OCI-M2 (cell line): ENCODE data around the gene PRKCI.
"Not testable (repeated sequence)": the region's sequence is repeated elsewhere in the genome, so short reads cannot be mapped to it uniquely, and the experiment has no call there.

Source experiments
- DNase-seq: peaks from one replicate; lab custom pipeline; 2025; ENCODE audit not compliant: unreplicated experiment; lab: John Stamatoyannopoulos, UW

The PRKCI gene

DNA sequence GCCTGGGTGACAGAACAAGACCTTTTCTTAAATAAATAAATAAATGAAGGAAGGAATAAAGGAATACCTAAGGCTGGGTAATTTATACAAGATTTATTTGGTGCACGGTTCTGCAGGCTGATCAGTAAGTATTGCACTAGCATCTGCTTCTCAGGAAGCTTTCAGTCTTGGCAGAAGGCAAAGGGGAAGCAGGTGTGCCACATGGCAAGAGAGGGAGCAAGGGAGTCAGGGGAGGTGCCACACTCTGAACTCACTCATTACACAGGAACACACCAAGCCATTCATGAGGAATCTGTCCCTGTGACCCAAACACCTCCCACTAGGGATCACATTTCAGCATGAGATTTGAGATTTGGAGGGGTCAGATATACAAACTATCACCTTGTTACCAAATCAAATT is 56.4 kb downstream of the PRKCI start:
- DNase-seq = no peak

DNA sequence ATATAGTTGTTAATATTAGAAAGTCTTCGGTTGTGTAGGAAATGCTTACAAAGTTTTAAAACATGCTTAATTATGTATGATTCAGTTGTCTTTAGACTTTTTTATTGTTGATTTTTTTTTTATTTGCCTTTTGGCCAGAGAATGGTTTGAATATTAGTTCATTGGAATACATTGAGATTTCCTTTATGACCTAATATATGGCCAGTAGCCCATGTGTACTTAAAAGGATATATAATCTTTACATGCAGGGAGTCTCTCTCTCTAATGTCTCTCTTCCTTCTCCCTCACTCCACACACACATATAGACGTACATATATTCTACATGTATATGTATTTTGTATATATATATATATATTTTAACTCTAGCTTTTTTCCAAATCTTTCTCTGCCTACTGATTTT is 68.0 kb downstream of the PRKCI start:
- DNase-seq = no peak

DNA sequence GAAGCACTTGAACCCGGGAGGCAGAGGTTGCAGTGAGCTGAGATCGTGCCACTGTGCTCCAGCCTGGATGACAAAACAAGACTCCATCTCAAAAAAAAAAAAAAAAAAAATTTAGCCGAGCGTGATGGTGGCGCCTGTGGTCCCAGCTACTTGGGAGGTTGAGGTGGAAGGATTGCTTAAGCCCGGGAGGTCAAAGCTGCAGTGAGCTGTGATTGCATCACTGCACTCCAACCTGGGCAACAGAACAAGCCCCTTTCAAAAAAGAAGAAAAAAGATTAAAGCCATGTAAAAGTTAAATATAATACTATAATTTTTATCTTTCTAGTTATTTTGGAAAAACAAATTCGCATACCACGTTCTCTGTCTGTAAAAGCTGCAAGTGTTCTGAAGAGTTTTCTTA is 73.4 kb downstream of the PRKCI start:
- DNase-seq = no peak

GRCh38 chr3:170296703-170297102 is 74.5 kb downstream of the PRKCI start:
- DNase-seq = no peak

DNA sequence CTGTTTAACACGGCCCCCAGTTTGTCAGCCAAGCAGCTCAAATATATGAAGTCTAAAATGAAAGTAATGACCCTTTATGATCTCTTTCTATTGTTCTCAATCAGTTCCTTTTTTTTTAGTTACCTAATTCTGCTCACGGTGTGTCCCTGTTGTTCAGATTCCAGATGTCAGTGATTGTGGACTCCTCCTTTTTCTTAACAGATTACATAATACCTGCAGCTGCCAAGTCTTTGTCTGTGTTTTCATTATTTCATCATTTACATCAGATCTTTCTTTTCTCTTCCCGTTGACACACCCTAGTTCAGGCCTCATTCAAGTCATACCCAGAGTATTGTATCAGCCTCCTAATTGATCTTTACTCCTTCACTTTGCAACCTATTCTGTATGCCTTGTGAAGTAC is 79.2 kb downstream of the PRKCI start:
- no peak for DNase-seq

GRCh38 chr3:170302008-170302407 is 79.8 kb downstream of the PRKCI start:
- no peak for DNase-seq

DNA sequence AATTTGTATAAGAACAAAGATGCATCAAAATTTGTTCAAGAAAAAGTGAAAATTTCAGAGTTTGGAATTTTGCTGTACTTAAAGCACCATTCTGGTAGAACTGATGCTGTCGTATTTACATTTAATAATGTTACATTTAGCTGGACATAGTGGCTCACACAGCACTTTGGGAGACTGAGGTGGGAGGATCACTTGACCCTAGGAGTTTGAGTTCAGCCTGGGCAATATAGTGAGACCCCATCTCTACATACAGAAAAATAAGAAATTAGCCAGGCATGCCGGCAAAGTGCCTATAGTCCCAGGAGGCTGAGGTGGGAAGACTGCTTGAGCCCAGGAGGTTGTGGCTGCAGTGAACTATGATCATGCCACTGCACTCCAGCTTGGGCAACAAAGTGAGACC is 83.8 kb downstream of the PRKCI start:
- DNase-seq = no peak

DNA sequence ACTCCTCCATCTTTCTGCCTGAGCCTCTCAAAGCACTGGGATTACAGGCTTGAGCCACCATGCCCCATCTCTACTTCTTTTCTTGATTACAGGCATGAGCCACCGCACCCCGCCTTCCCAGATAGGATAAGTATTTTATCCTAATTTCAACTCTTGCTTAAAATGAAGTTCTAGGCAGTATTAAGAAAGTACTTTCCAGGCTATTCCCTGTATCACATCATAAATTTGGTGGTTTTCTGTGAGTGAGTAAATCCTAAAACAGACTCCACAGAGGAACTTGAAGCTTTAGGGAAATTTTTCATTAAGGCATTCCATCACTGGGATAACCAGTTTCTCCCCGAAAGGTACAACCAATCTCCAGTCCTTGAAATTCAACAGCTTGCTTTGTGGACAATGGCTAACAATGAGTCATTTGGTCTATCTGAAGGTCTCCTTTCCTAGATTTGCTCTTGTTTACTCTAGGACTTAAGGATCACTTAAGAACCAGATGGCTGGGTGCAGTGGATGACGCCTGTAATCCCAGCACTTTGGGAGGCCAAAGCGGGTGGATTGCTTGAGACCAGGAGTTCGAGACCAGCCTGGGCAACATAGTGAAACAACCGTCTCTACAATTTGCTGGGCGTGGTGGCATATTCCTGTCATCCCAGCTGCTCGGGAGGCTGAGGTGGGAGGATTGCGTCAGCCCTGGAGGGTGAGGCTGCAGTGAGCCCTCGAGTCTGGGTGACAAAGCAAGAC is 85.6 kb downstream of the PRKCI start:
- DNase-seq = no peak

DNA sequence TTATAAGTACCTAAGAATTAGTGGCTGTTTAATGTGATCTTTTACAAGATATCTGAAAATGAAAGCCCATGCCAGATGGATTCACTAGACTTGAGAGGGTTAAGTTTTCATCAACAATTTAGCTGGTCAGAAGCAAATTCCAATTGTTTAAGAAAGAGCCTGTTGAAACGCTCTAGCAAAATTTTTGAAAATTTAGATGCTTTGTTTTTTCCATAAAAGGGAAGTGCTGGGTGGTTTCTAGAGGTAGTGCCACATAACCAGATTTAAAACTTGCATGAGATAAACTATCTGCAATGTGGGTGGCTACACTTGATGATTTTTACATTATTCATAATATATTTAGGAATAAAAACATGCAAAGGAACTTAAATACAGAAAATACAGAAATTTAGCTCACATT is 86.8 kb downstream of the PRKCI start:
- DNase-seq = no peak

DNA sequence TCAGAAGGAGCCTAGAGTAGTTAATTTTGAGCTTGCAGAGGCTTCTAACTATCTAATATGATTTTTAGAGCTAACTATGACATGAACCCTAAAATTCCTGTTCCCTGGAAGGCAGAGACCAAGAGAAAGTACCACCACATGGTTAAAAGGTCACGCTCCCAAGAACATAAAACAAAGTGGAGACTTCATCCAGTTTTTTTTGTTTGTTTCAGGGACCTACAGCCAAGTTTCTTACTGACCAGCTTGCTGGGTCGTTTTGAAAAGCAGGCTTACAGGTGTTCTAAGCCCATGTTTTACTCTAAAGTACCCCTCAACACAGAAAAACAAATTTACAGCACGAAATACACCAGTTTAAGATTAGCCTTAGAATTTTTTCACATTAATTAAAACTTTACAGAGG is 95.7 kb downstream of the PRKCI start:
- no peak for DNase-seq

GRCh38 chr3:170320461-170321121 is 98.4 kb downstream of the PRKCI start:
- DNase-seq = no peak

GRCh38 chr3:170321321-170322034 is 99.3 kb downstream of the PRKCI start:
- no peak for DNase-seq

GRCh38 chr3:170322566-170323269 is 100.5 kb downstream of the PRKCI start:
- DNase-seq = no peak

- no peak for DNase-seq
These were observed 101.1 kb downstream of the PRKCI start for GRCh38 chr3:170323331-170323730.

DNA sequence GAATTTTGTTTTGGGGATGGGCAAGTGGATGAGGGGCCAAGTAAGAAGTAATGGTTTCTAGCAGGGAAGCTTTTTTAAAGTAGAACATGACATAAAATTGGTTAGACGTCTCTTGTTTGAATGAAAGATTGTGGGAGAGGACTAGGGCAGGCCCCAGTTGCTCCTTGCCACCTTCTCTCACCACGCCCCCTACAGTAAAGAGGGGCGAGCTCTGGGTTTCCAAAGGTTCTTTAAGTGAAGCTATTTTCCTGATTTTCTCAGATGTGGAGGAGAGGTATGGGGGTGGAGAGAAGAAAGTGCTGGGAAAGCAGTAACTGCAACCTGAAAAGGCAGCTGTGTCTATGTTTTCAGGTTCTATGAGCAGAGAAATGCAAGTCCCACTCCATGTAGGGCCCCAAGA is 102.7 kb downstream of the PRKCI start:
- no peak for DNase-seq

DNA sequence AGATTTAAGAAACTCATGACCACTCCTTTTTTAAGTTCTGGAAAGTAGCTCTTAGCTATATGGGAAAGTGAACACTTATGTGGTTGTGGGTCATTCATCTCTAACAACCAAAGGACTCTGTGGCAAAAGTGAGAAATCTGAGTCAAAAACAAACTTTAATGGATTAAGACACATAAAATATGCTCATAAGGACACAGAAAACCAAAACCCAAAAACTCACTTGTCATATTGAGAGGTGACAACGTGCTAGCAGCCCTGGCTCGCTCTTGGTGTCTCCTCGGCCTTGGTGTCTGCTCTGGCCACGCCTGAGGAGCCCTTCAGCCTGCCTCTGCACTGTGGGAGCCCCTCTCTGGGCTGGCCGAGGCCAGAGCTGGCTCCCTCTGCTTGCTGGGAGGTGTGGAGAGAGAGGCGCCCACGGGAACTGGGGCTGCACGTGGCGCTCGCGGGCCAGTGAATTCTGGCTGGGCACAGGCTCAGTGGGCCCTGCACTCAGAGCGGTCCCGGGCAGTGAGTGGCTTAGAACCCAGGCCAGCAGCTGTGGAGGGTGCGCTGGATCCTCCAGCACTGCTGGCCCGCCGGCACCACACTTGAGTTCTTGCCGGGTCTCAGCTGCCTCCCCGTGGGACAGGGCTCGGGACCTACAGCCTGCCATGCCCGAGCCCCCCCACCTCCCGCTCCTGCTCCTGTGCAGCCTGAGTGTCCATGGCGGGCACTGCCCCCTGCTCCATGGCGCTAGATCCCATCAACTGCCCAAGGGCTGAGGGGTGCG is 105.0 kb downstream of the PRKCI start:
- no peak for DNase-seq

DNA sequence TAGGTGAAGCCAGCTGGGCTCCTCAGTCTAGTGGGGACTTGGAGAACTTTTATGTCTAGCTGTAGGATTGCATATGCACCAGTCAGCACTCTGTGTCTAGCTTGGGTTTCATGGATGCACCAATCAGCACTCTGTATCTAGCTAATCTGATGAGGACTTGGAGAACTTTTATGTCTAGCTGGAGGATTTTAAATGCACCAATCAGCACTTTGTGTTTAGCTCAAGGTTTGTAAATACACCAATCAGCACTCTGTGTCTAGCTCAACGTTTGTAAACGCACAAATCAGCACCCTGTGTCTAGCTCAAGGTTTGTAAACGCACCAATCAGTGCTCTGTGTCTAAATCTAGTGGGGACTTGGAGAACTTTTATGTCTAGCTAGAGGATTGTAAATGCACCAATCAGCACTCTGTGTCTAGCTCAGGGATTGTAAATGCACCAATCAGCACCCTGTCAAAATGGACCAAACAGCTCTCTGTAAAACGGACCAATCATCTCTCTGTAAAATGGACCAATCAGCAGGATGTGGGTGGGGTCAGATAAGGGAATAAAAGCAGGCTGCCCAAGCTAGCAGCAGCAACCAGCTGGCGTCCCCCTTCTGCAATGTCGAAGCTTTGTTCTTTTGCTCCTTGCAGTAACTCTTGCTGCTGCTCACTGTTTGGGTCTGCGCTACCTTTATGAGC is 105.8 kb downstream of the PRKCI start:
- DNase-seq = not testable (repeated sequence)

GRCh38 chr3:170330366-170330765 is 108.1 kb downstream of the PRKCI start:
- DNase-seq = no peak

- DNase-seq = no peak
These were observed 108.9 kb downstream of the PRKCI start for GRCh38 chr3:170331143-170331542.

DNA sequence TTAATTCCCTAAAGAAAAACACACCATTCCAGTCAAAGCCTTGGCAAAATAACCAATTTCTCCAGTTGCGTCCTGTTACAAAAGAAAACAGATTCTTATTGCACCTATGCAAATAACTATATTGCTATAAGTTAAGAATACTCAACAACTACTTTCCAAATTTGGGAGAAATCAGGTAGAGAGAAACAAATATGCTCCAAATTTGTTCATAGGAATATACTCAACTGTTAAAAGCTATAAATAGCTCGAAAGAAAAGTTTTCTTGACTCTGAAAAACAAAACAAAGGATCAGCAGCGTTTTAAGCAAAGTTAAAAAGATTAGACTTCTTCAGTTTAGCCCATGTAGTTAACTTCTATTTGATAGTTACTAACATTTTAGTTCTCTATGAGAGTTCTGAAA is 115.2 kb downstream of the PRKCI start:
- DNase-seq = no peak
